C4-2B (cell line): ENCODE data around the gene CETN2.

ENCODE experiments used
- ZFX ChIP-seq: fragments of 450-650 bp; IDR thresholded peaks from 2 replicates; pipeline ENCODE4 v1.6.1; 2017
- TF ChIP-seq, protein P1 (sequence below): fragments of 450-650 bp; conservative IDR thresholded peaks from 2 replicates; pipeline ENCODE4 v1.5.1; 2017; ENCODE audit warnings: mild to moderate bottlenecking

GRCh38 chrX:152866386-152866785, 35.8 kb upstream of the CETN2 start:
- TF ChIP-seq, protein P1, sequence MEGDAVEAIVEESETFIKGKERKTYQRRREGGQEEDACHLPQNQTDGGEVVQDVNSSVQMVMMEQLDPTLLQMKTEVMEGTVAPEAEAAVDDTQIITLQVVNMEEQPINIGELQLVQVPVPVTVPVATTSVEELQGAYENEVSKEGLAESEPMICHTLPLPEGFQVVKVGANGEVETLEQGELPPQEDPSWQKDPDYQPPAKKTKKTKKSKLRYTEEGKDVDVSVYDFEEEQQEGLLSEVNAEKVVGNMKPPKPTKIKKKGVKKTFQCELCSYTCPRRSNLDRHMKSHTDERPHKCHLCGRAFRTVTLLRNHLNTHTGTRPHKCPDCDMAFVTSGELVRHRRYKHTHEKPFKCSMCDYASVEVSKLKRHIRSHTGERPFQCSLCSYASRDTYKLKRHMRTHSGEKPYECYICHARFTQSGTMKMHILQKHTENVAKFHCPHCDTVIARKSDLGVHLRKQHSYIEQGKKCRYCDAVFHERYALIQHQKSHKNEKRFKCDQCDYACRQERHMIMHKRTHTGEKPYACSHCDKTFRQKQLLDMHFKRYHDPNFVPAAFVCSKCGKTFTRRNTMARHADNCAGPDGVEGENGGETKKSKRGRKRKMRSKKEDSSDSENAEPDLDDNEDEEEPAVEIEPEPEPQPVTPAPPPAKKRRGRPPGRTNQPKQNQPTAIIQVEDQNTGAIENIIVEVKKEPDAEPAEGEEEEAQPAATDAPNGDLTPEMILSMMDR, result no peak
- TF ChIP-seq ZFX, result no peak
